HUES64 (cell line): ENCODE data around the gene STX3.

Experiments used
- H3K27ac ChIP-seq: 2 replicates; pipeline ENCODE4 v1.7.0; 2013; ENCODE audit warnings: low read depth, low read length, inconsistent platforms
- H3K27me3 ChIP-seq: 2 replicates; pipeline ENCODE4 v1.6.1; 2013; ENCODE audit warnings: mild to moderate bottlenecking, low read length; ENCODE audit not compliant: insufficient read depth
- H3K36me3 ChIP-seq: 2 replicates; pipeline ENCODE4 v1.6.1; 2013; ENCODE audit warnings: mild to moderate bottlenecking, low read length; ENCODE audit not compliant: insufficient read depth
- H3K4me1 ChIP-seq: 2 replicates; pipeline ENCODE4 v1.6.1; 2013; ENCODE audit warnings: mild to moderate bottlenecking, low read length, moderate library complexity; ENCODE audit not compliant: insufficient read depth
- H3K4me3 ChIP-seq: 2 replicates; pipeline ENCODE4 v1.5.1; 2013; ENCODE audit warnings: mild to moderate bottlenecking, low read length, moderate library complexity
- H3K9ac ChIP-seq: 2 replicates; pipeline ENCODE4 v1.6.1; 2013; ENCODE audit warnings: mild to moderate bottlenecking, low read depth, low read length
- H3K9me3 ChIP-seq: 2 replicates; pipeline ENCODE4 v1.6.1; 2013; ENCODE audit warnings: low read depth, low read length; ENCODE audit not compliant: insufficient read depth
- WGBS: fragments of 150-250, 120-280 bp; methylation state at CpG from one replicate; pipeline ENCODE4 v1.1.7; 2013; ENCODE audit warnings: missing lambda C conversion rate; 5-methylcytosine and 5-hydroxymethylcytosine counted together

Gene STX3

DNA sequence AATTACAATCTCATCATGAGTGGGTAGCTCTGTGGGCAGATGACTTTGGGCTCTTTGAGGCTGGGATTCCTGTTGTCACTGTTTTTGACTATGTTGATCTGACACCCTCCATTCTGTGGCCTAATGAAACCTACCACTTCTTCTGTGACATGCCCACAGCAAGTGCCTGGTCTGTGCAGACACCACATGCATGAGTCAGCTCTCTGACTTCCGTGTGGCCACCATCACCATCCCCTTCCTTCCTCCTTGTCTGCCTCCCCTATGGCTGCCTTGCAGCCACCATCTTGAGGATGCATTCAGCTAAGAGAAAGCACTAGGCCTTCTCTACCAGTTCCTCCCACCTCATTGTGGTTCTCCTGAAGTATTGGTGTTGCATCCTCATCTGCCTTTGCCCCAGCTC, 26.3 kb upstream of the STX3 start:
- no peak overlapping the region for H3K9ac ChIP-seq

DNA sequence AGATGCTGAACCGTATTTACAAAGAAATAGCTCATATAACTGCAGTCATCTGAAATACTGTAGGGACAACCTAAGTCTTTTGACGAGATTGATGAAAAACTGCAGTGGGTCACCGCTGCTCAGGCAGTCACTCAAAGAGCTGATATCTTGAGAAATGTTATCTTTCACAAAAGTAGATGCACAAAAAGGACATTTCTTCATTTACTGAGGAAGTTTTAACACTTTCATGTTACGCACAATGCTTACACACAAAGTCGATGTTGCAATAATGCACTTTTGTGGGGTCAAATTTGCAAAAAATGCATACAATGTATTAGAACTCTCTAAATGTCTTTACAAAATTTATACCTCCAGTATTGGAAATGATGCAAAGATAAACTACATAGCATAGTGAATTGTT, 25.3 kb upstream of the STX3 start:
- Histone ChIP-seq H3K9me3 (no peaks in the 10 kb centered on the region), H3K4me3 (no peak overlapping the region), H3K27me3 (no peaks in the 10 kb centered on the region), H3K36me3 (no peaks in the 10 kb centered on the region), H3K4me1 (no peaks in the 10 kb centered on the region), H3K27ac (no peak overlapping the region), H3K9ac (no peak overlapping the region)
- 94% methylated on average over 5 of the region's 5 CpGs for WGBS

More for the DNA sequence above, 26.3 kb upstream of the STX3 start:
- Histone ChIP-seq H3K36me3 (no peaks in the 10 kb centered on the region), H3K4me1 (no peaks in the 10 kb centered on the region), H3K4me3 (no peak overlapping the region), H3K27me3 (no peaks in the 10 kb centered on the region), H3K27ac (no peak overlapping the region), H3K9me3 (no peaks in the 10 kb centered on the region)
- WGBS: 82% methylated on average over 1 of the region's 1 CpG

DNA sequence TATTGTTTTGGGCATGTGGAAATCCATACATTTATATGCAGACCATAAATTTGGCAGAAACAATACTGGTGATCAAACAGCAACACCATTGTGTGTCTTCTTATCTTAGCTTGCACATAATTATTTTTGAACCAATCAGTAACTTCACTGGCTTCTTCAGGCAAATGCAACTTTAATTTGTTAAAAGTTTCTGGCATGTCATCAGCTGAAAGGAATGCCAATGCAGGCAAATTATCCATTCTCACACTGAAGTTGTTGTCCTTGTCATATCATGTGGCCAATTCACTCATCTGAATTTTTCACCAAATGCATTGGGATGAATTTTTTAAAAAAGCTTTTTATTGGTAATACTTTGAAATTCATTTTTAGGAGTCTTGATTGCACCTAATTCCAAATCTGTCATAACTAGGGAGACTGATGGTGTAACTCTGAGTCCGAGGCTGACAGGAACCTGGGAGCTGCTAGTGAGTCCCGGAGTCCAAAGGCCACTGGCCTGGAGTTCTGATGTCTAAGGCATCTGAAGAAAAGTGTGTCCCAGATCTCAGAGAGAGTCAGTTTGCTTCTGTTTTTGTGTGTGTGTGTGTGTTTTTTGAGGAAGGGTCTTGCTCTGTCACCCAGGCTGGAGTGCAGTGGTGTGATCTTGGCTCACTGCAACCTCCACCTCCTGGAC, 24.1 kb upstream of the STX3 start:
- Histone ChIP-seq H3K9ac (no peak overlapping the region), H3K27ac (no peak overlapping the region), H3K36me3 (no peaks in the 10 kb centered on the region), H3K27me3 (no peaks in the 10 kb centered on the region), H3K4me3 (no peak overlapping the region), H3K9me3 (no peaks in the 10 kb centered on the region), H3K4me1 (no peaks in the 10 kb centered on the region)
- 95% methylated on average over 2 of the region's 2 CpGs for WGBS

DNA sequence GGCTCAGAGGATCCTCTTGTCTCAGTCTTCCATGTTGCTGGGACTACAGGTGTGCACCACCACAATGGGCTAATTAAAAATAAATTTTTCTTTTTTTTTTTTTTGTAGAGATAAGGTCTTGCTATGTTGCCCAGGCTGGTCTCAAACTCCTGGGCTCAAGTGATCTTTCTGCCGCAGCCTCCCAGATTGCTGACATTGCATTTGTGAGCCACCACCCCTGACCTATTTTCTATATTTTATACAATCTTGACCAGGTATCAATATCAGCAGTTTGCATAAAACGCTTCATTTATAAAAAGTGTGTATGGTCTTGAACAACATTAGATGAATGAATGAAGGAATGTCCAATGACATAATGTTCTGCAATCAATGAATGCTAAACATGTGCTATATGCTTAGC, 9.1 kb upstream of the STX3 start:
- 87% methylated on average over 2 of the region's 2 CpGs for WGBS
- Histone ChIP-seq H3K9me3 (no peaks in the 10 kb centered on the region), H3K4me1 (no peaks in the 10 kb centered on the region), H3K9ac (no peak overlapping the region), H3K36me3 (no peaks in the 10 kb centered on the region), H3K27me3 (no peaks in the 10 kb centered on the region), H3K27ac (no peak overlapping the region), H3K4me3 (no peak overlapping the region)

DNA sequence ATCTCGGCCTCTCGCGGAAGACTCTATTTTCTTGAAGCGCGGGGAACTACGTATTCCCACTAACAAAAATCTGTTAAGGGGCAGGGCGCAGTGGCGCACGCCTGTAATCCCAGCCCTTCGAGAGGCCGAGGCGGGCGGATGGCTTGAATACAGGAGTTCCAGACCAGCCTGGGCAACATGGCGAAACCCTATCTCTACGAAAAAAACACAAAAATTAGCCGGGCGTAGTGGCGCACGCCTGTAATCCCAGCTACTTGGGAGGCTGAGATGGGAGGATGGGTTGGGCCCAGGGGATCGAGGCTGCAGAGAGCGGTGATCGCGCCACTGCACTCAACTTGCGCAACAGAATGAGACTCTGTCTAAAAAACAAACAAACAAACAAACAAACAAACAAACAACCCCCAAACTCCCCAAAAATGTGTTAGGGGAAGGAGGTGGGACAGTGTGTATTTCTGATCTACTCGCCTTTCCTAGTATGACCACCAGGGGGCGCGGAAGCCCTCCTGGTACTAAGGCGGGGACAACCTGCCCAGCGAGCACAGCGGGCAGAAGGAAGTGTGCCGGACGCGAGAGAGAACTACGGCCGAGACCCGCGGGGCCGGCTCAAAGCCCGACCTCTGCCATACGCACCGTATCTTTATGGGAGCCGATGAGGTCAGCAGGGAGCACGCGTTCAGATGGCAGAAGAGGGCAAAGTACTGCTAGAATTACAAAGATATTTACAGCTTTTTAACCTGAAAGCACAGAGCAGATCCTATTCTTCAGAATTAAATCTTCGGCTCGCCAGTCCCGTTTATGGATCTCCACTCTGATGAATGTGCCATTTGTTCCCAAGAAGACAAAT, 1.3 kb upstream of the STX3 start:
- Histone ChIP-seq H3K36me3 (no peaks in the 10 kb centered on the region), H3K9ac (peak overlapping the region; percentile 74; the same call in 1 of the 2 replicates), H3K4me1 (peaks cover 21% of the 10 kb centered on the region; the same call in 1 of the 2 replicates), H3K27me3 (peaks cover 4% of the 10 kb centered on the region; the same call in 1 of the 2 replicates), H3K9me3 (no peaks in the 10 kb centered on the region), H3K4me3 (peak overlapping the region; percentile 86), H3K27ac (no peak overlapping the region)
- WGBS: 39% methylated on average over 44 of the region's 47 CpGs

DNA sequence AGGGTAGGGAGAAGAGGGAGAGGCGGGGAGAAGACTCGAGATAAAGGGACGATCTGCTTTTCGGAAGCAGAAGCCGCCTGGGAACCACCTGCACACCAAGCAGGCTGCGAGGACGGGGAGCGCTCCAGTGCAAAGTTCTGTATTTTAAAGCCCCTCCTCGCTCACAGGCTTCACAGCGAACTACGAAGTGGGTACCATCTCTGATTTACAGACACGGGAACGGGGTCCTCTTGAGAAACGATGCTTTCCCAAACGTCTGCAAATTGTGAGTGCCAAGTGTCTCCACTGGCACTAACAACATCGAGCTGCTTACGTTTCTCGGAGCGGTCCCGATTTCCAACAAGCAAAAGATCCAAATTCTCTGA, 700 bp upstream of the STX3 start:
- peaks cover 21% of the 10 kb centered on the region; the same call in 1 of the 2 replicates for H3K4me1 ChIP-seq
- under 1% methylated on average over 20 of the region's 20 CpGs for WGBS
- peak overlapping the region; percentile 86 for H3K4me3 ChIP-seq
- H3K27ac ChIP-seq: no peak overlapping the region
- peaks cover 4% of the 10 kb centered on the region; the same call in 1 of the 2 replicates for H3K27me3 ChIP-seq
- no peaks in the 10 kb centered on the region for H3K9me3 ChIP-seq
- H3K36me3 ChIP-seq: no peaks in the 10 kb centered on the region
- peak overlapping the region; percentile 74 for H3K9ac ChIP-seq

DNA sequence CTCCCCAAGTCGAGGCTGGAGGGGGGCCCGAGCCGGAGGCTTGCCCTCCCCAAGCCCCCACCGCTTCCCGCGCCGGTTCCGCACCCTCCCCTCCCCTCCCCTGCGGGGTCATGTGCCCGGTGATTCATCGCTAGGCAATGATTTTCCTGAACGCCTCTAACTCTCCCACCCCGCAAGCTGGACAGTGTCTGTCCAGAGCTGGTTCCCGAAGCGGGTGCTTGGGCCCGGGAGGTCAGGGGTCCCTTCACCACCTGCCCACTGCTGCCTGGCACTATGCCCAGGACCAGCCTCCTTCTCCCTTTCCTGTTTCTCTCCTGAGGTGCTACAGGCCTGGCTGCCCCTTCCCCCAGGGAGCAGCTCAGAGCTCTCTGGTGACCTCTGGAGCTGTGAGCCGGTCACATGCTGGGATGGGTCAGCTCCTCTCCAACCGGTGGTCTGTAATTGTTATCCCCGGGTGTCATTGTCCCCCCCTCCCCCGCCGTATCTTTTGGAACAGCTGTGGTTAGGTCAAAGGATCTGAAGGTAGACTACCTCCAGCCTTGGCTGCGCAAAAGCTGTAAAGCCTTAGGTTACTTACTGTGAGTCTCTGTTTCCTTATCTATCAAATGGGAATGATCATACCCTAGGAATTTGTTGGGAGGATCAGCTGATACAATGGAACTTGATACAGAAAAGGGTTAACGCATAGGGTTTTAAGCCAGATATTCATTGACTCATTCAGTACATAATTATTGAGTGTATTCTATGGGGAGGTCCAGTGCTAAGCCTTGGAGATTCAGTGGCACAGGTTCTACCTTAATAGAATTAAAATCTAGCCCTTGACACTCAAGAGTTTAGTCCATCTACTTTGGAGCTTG, 753 bp downstream of the STX3 start:
- WGBS: 2% methylated on average over 23 of the region's 23 CpGs

DNA sequence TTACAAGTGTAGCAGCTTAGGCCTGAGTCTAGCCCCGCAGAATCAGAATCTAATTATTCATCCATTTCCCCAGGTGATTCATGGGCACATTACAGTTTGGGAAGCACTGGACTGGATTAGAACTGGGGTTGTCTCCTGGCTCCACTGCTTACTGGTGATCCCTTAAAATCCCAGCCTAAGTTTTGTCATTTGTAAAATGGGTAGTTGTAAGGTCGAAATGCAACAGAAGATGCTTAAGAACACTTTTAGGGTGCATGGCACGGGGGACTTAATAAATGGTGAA, 1.3 kb downstream of the STX3 start:
- no peak overlapping the region for H3K9ac ChIP-seq
- 66% methylated on average over 3 of the region's 3 CpGs for WGBS
- H3K4me1 ChIP-seq: peaks cover 21% of the 10 kb centered on the region; the same call in 1 of the 2 replicates
- no peaks in the 10 kb centered on the region for H3K9me3 ChIP-seq
- peaks cover 4% of the 10 kb centered on the region; the same call in 1 of the 2 replicates for H3K27me3 ChIP-seq
- no peaks in the 10 kb centered on the region for H3K36me3 ChIP-seq
- H3K4me3 ChIP-seq: peak overlapping the region; percentile 86
- H3K27ac ChIP-seq: no peak overlapping the region

More for the DNA sequence above, 753 bp downstream of the STX3 start:
- Histone ChIP-seq H3K4me1 (peaks cover 21% of the 10 kb centered on the region; the same call in 1 of the 2 replicates), H3K27me3 (peaks cover 4% of the 10 kb centered on the region; the same call in 1 of the 2 replicates), H3K4me3 (peak overlapping the region; percentile 86), H3K36me3 (no peaks in the 10 kb centered on the region), H3K27ac (peak overlapping the region; percentile 72), H3K9me3 (no peaks in the 10 kb centered on the region), H3K9ac (peak overlapping the region; percentile 74)

DNA sequence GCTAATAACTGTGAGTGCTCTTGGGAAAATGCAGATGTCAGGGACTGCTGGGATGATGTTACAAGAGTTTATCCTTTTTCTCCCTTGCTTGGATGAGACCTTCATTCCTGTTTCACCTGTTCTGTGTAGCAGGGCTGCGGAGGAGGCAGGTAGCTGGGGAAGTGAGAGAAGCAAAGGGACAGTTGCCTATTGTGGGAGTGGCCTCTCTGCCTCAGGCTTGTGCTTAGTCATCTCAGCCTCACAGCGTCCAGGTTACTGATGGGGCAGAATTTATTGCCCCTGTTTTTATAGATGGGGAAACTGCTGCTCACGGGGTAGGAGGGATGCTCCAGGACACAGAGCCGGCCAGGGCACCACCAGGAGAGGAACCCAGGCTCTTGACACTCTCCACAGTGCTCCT, 1.7 kb downstream of the STX3 start:
- Histone ChIP-seq H3K4me1 (peaks cover 21% of the 10 kb centered on the region; the same call in 1 of the 2 replicates), H3K9me3 (no peaks in the 10 kb centered on the region), H3K9ac (no peak overlapping the region; the same call in 1 of the 2 replicates), H3K27me3 (peaks cover 4% of the 10 kb centered on the region; the same call in 1 of the 2 replicates), H3K36me3 (no peaks in the 10 kb centered on the region), H3K4me3 (peak overlapping the region; percentile 86), H3K27ac (no peak overlapping the region)
- 65% methylated on average over 4 of the region's 4 CpGs for WGBS

DNA sequence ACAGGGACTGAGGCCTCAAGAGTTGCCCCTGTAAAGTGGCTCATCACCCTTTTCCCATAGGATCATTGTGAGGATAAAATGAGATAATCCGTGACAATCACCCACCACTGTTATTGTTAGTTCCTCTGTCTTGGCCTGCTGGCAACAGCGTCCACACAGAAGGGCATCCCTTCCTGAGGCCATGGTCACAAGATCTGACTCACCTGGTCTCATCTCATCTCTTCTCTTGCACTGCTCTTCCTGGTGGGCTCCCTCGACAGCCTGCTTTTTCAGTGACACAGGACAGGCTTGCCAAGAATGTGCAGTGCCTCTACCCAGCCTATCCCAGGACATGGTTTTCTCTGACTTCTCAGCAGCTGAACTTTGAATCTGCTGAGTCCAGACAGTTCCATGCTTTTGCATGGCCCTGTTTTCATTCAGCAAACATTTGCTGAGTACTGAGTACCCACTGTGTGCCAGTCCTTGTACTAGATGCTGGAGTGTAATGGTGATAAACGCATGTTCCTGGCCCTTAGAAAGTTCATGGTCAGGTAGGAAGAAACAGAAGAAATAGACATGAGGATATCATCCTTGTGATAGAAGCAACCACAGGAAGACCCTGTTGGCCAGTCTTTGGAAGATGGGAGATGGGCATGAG, 3.3 kb downstream of the STX3 start:
- WGBS: 91% methylated on average over 4 of the region's 4 CpGs

More for the DNA sequence above, 3.3 kb downstream of the STX3 start:
- Histone ChIP-seq H3K36me3 (peaks cover 4% of the 10 kb centered on the region; the same call in 1 of the 2 replicates), H3K27me3 (peaks cover 4% of the 10 kb centered on the region; the same call in 1 of the 2 replicates), H3K9ac (no peak overlapping the region), H3K27ac (no peak overlapping the region), H3K4me3 (no peak overlapping the region), H3K4me1 (peaks cover 21% of the 10 kb centered on the region; the same call in 1 of the 2 replicates), H3K9me3 (no peaks in the 10 kb centered on the region)
